GM12892 (cell line): ENCODE results near the gene SEC22C.
"Not testable (repeated sequence)": the region's sequence is repeated elsewhere in the genome, so short reads cannot be mapped to it uniquely, and the experiment has no call there.

Experiments used
- DNase-seq: peaks from one replicate; pipeline ENCODE4 v3.0.0; 2011; ENCODE audit not compliant: insufficient read length
- FAIRE-seq: peaks from 2 replicates; lab custom pipeline; 2011; peaks lifted over from hg19 to GRCh38; lab: Jason Lieb, UNC
- POLR2A ChIP-seq: IDR thresholded peaks from 2 replicates; pipeline ENCODE4 v1.6.1; 2011; ENCODE audit warnings: low read depth, low read length, control low read depth
- POLR2AphosphoS5 ChIP-seq: IDR thresholded peaks from 2 replicates; pipeline ENCODE4 v1.6.1; 2011; ENCODE audit warnings: low read depth, low read length, control low read depth
- TAF1 ChIP-seq: IDR thresholded peaks from 2 replicates; pipeline ENCODE4 v1.6.1; 2011; ENCODE audit warnings: low read depth, mild to moderate bottlenecking, control low read depth, low read length, borderline replicate concordance

Gene SEC22C

DNA sequence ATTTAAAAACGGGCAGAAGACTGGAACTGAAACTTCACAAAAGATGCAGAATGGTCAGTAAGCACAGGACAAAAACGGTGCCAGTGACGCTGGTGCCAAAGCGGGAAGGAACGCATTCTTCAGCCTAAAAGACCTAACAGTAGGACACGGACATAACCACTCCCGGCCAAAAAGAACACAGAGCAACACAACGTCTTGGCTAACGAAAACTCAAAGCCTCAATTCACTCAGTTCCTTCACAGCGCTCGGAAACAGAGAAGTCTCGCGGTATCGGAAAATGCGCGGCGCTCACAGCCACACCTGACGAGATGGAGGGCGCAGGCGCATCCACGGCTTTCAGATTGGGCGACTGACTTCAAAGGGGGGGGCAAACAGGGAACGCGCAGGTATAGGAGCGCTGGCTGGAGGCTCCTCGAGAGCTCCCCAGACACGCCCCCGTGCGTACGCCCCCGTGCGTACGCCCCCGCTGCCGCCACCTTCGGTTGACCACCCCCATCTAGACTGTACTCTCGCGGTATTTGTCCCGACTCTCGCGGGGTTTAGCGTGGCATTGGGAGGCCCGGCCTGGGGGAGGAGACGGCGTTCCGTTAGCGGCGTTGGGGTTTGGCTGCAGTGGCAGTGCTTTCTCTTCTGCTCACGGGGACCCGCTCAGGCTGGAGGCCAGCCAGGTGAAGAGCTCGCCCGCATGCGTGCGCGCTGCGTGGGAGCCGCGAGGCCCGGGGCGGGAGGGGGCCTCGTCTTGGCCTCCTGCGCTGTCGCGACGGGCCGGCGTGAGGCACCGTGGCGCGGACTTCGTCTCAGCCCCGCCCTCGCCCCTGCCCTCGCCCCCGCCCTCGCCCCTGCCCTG, 18.6 kb upstream of the SEC22C start, which contains the start of gene NKTR:
Gene NKTR, plus strand, starts transcription at position 576 of the 847 bp plus-strand sequence. CDS start 321 bp downstream, outside the sequence.
- DNase-seq (peak; percentile 79), FAIRE-seq (peak; percentile 96)
- peak; percentile 76 for TF ChIP-seq TAF1
- peak; percentile 93 for TF ChIP-seq POLR2AphosphoS5
- peak; percentile 96 for TF ChIP-seq POLR2A

DNA sequence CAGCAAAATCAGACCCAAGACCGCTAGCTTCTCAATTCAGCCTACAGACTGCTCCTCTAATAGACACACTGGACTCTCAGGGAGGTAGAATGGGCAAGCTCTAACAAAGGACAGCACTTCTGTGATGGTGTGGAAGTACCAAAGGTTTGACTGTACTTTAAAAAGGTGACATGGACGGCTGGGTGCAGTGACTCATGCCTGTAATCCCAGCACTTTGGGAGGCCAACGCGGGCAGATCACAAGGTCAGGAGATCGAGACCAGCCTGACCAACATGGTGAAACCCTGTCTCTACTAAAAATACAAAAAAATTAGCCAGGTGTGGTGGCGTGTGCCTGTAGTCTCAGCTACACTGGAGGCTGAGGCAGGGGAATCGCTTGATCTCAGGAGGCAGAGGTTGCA, 15.3 kb upstream of the SEC22C start:
- FAIRE-seq, DNase-seq: not testable (repeated sequence)

DNA sequence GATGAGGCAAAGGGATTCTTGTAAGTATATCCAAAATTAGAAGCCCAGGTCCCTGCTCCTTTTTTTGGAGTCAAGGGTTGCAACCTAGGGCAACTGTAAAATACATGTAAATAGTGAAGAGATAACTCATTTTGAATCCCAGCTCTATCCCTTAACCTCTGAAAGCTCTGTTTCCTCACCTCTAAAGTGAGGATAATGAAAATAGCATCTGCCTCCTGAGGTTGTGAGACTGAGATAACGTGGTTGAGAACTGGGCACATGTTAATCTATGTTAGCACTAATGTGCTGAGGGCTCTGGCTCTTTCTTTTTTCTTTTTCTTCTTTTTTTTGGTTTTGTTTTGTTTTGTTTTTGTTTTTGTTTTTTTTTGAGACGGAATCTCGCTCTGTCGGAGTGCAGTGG, 13.9 kb upstream of the SEC22C start:
- no peak for DNase-seq
- FAIRE-seq = no peak
- no peak for TF ChIP-seq POLR2A
- TF ChIP-seq TAF1 = no peak
- TF ChIP-seq POLR2AphosphoS5 = no peak

DNA sequence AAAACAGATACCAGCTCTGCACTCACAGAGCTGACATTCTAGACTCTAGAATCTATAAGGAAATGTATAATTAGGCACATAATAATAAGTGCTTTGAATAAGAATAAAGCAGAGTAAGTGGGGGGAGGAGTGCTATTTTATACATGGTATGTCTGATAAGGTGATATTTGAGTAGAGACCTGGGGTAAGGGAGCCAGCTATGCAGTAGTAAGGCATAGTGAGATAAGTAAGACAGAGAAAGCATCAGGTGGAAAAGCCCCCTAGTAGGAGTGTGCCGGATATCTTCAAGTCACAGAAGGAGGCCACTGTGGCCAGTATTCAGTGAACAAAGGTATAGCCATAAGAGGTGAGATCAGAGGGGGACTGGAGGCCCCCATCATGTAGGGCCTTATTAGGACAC, 11.9 kb upstream of the SEC22C start:
- DNase-seq (no peak), FAIRE-seq (no peak)
- TF ChIP-seq POLR2A = no peak
- TF ChIP-seq TAF1 = no peak
- TF ChIP-seq POLR2AphosphoS5 = no peak

DNA sequence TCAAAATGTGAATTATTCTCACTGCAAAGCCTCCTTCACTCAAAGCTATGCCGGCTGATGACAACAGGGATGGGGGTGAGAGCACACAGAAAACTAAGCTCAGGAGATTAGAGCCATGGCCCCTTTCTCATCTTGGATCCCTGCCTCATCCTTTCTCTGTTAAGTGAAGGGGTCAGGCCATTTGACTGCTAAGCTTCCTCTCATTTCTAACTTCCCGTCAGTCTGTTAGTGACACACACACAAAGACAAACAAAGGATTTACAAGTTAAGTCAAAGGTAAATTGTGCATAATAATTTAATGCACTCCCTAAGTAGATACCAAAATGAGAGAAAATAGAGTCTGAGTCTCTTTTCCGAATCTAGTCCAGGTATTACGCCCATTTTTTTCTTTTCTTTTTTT, 10.0 kb upstream of the SEC22C start:
- FAIRE-seq = no peak

DNA sequence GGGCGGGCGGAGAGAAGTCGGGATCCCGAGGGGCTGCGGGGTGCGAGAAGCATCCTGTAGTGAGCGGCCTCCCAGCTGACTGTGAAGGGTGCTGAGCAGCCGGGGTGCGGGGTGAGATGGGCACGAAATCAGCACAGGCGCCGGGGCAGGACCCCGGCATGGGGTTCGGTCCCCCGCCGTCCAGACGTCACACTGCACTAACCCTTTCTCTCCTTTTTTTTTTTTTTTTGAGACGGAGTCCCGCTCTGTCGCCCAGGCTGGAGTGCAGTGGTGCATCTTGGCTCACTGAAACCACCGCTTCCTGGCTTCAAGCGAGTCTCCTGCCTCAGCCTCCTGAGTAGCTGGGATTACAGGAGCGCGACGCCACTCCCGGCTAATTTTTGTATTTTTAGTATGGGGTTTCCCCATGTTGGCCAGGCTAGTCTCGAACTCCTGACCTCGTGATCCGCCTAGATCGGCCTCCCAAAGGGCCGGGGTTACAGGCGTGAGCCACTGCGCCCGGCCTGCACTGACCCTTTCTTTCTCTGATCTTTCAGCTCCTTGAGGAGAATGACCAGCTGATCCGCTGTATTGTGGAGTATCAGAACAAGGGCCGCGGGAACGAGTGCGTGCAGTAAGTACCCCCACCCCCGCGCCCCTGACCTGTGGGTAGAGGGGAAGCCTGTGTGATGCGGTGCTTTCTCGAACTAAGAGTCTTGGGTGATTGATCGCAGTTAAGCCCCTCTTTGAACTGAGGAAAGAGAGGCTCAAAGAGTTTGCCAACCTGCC, 9.4 kb upstream of the SEC22C start:
- FAIRE-seq = no peak
- TF ChIP-seq POLR2A (no peak), POLR2AphosphoS5 (no peak), TAF1 (no peak)
- DNase-seq = no peak

More for the DNA sequence above, 10.0 kb upstream of the SEC22C start:
- DNase-seq = no peak
- no peak for TF ChIP-seq TAF1
- TF ChIP-seq POLR2AphosphoS5 = no peak
- no peak for TF ChIP-seq POLR2A

DNA sequence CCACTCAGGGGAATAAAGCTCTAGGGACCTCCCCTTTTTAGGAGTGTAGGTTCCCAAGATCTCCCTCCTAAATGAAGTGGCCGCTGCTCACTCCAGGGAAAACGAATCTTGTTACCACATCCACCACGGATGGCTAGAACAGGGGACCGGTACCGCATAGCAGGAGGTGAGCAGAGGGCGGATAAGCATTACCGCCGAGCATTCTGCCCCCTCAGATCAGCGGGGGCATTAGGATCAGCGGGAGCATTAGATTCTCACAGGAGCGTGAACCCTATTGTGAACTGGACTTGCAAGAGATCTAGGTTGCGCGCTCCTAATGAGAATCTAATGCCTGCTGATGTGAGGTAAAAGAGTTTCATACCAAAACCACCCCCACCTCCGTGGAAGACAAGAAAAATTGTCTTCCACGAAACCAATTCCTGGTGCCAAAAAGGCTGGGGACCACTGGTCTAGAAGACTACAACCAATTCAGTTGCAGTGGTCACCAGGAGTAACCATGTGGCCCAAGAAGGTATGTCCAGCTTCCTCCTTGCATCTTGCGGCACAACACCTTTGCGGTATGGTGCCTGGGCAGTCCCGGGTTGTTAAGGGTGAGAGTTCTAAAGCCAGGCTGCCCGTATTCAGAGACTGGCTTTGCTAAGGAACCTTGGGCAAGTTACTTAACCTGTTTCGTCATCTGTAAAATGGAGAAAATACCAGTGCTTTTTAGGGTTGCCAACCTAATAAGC, 7.8 kb upstream of the SEC22C start:
- TF ChIP-seq POLR2AphosphoS5 = no peak
- TF ChIP-seq POLR2A = no peak
- no peak for TF ChIP-seq TAF1
- DNase-seq = no peak
- FAIRE-seq = no peak

DNA sequence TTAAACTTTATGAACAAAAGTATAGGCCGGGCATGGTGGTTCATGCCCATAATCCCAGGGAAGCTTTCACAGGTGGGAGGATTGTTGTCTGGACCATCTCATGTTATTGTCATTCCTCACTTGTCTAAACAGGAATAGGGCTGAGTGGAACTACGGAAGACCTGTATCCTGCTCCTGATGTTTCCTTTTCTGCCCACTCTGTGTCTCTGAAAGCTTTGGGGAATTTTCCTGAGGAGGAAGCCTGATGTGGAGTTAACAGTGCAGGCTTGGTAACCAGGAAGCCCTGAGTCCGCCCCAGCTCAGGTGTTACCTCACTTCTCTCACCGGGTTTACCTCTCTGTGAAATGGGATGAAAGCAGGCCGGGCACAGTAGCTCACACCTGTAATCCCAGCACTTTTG, 6.9 kb upstream of the SEC22C start:
- no peak for DNase-seq
- FAIRE-seq = no peak
- no peak for TF ChIP-seq TAF1
- TF ChIP-seq POLR2AphosphoS5 = no peak
- no peak for TF ChIP-seq POLR2A

DNA sequence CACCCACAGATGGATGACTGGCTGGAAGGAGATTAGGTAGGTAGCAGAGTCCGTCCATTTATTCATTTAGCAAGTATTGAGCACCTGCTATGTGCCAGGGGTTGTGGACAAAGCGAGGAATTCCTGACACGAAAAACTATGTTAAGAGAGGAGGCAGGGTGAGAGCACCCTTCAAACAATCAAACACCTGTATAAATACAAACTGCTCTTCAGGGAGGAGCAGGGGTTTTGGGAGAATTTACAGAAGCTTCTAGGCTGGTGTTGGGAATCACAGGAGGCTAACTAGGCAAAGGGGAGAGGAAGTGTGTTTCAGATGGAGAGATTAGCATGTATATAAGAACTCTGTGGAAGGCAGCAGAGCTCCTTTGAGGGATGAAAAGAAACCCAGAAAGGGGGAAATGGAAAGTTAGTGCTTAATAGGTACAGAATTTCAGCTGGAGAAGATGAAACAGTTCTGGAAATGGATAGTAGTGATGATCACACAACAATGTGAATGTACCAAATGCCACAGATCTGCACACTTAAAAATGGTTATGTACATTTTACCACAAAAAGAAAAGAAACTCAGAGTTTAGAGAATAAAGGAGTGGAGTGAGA, 805 bp upstream of the SEC22C start:
- DNase-seq (no peak), FAIRE-seq (no peak)
- TF ChIP-seq POLR2AphosphoS5 = no peak
- no peak for TF ChIP-seq POLR2A
- no peak for TF ChIP-seq TAF1

DNA sequence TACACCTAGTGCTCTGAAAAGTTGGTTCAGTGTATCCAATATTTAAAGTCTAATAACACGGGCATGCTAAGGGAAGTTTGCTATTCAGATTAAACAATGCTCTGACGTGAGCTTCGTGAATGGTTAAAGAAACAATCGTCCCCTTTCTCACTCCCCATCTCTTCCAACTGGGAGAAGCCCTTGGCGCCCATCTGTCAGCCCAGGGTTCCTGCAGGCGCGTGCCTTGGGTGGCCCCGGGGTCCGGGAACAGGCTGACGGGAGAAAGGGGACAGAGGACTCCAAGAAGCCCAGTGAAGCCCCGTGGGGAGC, 413 bp downstream of the SEC22C start:
- FAIRE-seq (no peak), DNase-seq (no peak)
- TF ChIP-seq POLR2AphosphoS5 (no peak), POLR2A (no peak), TAF1 (no peak)

DNA sequence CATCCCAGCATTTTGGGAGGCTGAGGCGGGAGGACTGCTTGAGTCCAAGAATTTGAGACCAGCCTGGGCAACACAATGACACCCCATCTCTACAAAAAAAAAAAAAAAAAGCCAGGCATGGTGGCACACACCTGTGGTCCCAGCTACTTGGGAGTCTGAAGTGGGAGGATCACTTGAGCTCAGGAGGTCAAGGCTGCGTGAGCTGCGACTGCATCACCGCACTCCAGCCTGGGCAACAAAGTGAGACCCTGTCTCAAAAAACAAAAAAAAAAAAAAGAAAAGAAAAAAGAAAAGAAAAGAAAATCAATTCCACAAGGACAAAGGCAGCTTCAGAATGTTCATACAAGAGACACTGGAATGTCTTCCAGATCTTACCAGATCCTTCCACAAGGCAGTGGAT, 2.4 kb downstream of the SEC22C start:
- not testable (repeated sequence) for FAIRE-seq, DNase-seq

DNA sequence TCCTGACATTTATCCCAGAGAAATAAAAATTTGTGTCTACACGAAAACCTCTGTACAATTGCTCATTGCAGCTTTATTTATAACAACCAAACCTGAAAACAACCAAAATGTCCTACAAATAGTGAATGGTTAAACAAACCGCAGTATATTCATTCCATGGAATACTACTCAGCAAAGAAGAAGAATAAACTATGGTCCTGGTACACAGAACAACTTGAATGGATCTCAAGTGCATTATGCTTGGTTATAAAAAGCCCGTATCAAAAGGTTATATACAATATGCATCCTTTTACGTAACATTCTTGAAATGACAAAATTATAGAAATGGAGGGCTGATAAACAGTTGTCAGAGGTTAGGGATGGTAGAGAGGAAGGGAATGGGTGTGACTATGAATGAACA, 3.7 kb downstream of the SEC22C start:
- FAIRE-seq (no peak), DNase-seq (no peak)
- TF ChIP-seq TAF1 = no peak
